ENCODE measurements around the gene ADAMTS4. TPM values are rescaled to one million over a fixed set of nuclear protein-coding genes. Genes with fewer than 3 reads are reported as not detected.

ADAMTS4 gene
- total and polyA plus RNA-seq, 2 of the 4 experiments (the other 2 are of a cell fraction): 0.39 to 0.72 TPM

DNA sequence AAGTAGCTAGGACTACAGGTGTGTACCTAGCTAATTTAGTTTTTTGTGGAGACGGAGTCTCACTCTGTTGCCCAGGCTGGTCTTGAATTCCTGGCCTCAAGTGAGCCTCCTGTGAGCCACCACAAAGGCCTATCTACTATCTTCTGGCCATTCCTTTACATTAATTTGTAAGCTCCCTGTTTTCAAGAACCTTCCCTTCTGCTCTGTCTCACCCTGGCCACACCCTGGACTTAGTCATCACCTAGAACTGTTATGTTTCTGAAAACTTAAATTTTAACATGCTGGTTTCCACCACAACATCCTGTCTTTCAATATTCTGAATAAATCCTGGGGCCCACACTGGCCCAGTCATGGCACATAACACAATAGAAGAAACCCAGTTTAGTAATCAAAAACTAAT, 16.6 kb downstream of the ADAMTS4 start:
- Histone ChIP-seq H4K5ac (ENCODE audit: low read depth, low read length) (no peak overlapping the region; the same call in 1 of the 2 replicates), H3K4ac (ENCODE audit: low read depth, low read length) (peak overlapping the region; percentile 16; the same call in 1 of the 2 replicates), H3K79me1 (ENCODE audit: low read depth in 1 of 2, low read length in 2 of 2) (peaks cover under 1 to 4% of the 10 kb centered on the region in 2 experiments; a peak in 2 of 4 replicates), H4K91ac (ENCODE audit: insufficient read depth, low read depth, low read length) (no peak overlapping the region), H3K36me3 (ENCODE audit: control insufficient read depth, insufficient read depth, low read length) (no peaks in the 10 kb centered on the region), H3K27ac (ENCODE audit: insufficient read depth, low read length) (no peak overlapping the region), H4K8ac (ENCODE audit: low read depth in 2 of 2, low read length in 2 of 2) (peak overlapping the region in 1 of 2 experiments; percentile 11; a peak in 2 of 4 replicates), H2BK120ac (ENCODE audit: low read depth, low read length) (no peak overlapping the region; the same call in 1 of the 2 replicates), H3K9ac (ENCODE audit: low read depth, low read length) (no peak overlapping the region), H3K4me1 (ENCODE audit: control insufficient read depth, insufficient read depth, low read length) (peaks cover 6% of the 10 kb centered on the region), H2BK15ac (ENCODE audit: low read depth, low read length) (no peak overlapping the region), H2AK5ac (ENCODE audit: low read depth, low read length) (no peak overlapping the region), H3K14ac (replicated peaks; ENCODE audit: low read depth, low read length) (0 out of 2 replicates have a peak overlapping the region, but pooled peaks have one; percentile 0), H2AK9ac (replicated peaks; ENCODE audit: low read depth, low read length, poor library complexity) (peak overlapping the region; percentile 88), H3K4me3 (ENCODE audit: insufficient read depth, low read depth, low read length) (no peak overlapping the region), H3K18ac (ENCODE audit: low read depth, low read length) (no peak overlapping the region), H2BK20ac (ENCODE audit: low read depth, low read length) (no peak overlapping the region; the same call in 1 of the 2 replicates), H2AFZ (replicated peaks; ENCODE audit: low read length, poor library complexity) (peak overlapping the region; percentile 71), H4K20me1 (ENCODE audit: insufficient read depth, low read length) (no peaks in the 10 kb centered on the region), H3K27me3 (ENCODE audit: control insufficient read depth, insufficient read depth, low read length) (no peaks in the 10 kb centered on the region), H2BK5ac (ENCODE audit: low read depth, low read length, poor library complexity, severe bottlenecking) (no peak overlapping the region), H3K23ac (ENCODE audit: low read depth, low read length) (no peak overlapping the region), H3K9me1 (ENCODE audit: insufficient read depth, low read length) (0 out of 2 replicates have a peak, but pooled peaks cover 6% of the 10 kb centered on the region), H3K56ac (ENCODE audit: extremely low read depth, insufficient read depth, low read length) (no peak overlapping the region), H3K4me2 (ENCODE audit: low read depth, low read length) (no peak overlapping the region), H3K9me3 (ENCODE audit: control insufficient read depth, insufficient read depth, low read length) (no peaks in the 10 kb centered on the region)
- ChIA-PET POLR2A (ENCODE audit: unreplicated experiment) (no interaction called here), CTCF (interaction anchor here (1.2 to 2.0 kb wide), 2 partner anchors 23 to 43 kb away, joined by 4 read pairs; partner anchors contain the start of gene TOMM40L)
- DNase-seq: peak; percentile 60
- WGBS, 2 experiments (ENCODE audit: extremely low coverage in 2 of 2, insufficient read length in 1 of 2): 100% methylated on average over 1 of the region's 1 CpG; no CpG with 5 or more reads in 1 of the 2 experiments
- no peak for TF ChIP-seq FOS (IDR thresholded peaks at IDR 0.05; ENCODE audit: low read depth, low read length)
- no peak for TF ChIP-seq MAZ (IDR thresholded peaks at IDR 0.05; ENCODE audit: borderline replicate concordance, low read depth, low read length)
- TF ChIP-seq, protein P1, sequence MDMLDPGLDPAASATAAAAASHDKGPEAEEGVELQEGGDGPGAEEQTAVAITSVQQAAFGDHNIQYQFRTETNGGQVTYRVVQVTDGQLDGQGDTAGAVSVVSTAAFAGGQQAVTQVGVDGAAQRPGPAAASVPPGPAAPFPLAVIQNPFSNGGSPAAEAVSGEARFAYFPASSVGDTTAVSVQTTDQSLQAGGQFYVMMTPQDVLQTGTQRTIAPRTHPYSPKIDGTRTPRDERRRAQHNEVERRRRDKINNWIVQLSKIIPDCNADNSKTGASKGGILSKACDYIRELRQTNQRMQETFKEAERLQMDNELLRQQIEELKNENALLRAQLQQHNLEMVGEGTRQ (IDR thresholded peaks at IDR 0.05; ENCODE audit: low read depth, low read length): no peak
- no peak for TF ChIP-seq POLR2A (IDR thresholded peaks at IDR 0.05; ENCODE audit: low read depth, low read length)
- no peak for TF ChIP-seq SMC3 (IDR thresholded peaks at IDR 0.05; ENCODE audit: low read depth, low read length)
- no peak for TF ChIP-seq RFX5 (IDR thresholded peaks at IDR 0.05; ENCODE audit: low read depth, low read length)
- TF ChIP-seq NFE2L2 (IDR thresholded peaks at IDR 0.05; ENCODE audit: low read depth, low read length): no peak
- TF ChIP-seq CEBPB (IDR thresholded peaks at IDR 0.05; ENCODE audit: low read depth, low read length): no peak
- TF ChIP-seq RCOR1 (IDR thresholded peaks at IDR 0.05; ENCODE audit: insufficient replicate concordance, low read length): no peak
- TF ChIP-seq, protein P2, sequence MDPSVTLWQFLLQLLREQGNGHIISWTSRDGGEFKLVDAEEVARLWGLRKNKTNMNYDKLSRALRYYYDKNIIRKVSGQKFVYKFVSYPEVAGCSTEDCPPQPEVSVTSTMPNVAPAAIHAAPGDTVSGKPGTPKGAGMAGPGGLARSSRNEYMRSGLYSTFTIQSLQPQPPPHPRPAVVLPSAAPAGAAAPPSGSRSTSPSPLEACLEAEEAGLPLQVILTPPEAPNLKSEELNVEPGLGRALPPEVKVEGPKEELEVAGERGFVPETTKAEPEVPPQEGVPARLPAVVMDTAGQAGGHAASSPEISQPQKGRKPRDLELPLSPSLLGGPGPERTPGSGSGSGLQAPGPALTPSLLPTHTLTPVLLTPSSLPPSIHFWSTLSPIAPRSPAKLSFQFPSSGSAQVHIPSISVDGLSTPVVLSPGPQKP (IDR thresholded peaks at IDR 0.05; ENCODE audit: borderline replicate concordance, low read depth, low read length): no peak
- no peak for TF ChIP-seq BHLHE40 (IDR thresholded peaks at IDR 0.05; ENCODE audit: low read depth, low read length)
- TF ChIP-seq, protein P3, sequence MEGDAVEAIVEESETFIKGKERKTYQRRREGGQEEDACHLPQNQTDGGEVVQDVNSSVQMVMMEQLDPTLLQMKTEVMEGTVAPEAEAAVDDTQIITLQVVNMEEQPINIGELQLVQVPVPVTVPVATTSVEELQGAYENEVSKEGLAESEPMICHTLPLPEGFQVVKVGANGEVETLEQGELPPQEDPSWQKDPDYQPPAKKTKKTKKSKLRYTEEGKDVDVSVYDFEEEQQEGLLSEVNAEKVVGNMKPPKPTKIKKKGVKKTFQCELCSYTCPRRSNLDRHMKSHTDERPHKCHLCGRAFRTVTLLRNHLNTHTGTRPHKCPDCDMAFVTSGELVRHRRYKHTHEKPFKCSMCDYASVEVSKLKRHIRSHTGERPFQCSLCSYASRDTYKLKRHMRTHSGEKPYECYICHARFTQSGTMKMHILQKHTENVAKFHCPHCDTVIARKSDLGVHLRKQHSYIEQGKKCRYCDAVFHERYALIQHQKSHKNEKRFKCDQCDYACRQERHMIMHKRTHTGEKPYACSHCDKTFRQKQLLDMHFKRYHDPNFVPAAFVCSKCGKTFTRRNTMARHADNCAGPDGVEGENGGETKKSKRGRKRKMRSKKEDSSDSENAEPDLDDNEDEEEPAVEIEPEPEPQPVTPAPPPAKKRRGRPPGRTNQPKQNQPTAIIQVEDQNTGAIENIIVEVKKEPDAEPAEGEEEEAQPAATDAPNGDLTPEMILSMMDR (conservative IDR thresholded peaks at IDR 0.05; ENCODE audit: low read depth, low read length): no peak
- no peak for TF ChIP-seq CHD1 (IDR thresholded peaks at IDR 0.05; ENCODE audit: low read depth, low read length)
- no peak for TF ChIP-seq MXI1 (IDR thresholded peaks at IDR 0.05; ENCODE audit: borderline replicate concordance, low read depth, low read length)
- no peak for TF ChIP-seq MAFK (IDR thresholded peaks at IDR 0.05; ENCODE audit: low read depth, low read length)
- no peak for TF ChIP-seq RAD21 (IDR thresholded peaks at IDR 0.05; ENCODE audit: low read length)
- dilution Hi-C loops (cut with HindIII; ENCODE audit: low sequenced_read_pairs, unreplicated experiment): no loop called here
- intact Hi-C loops (cut with micrococcal nuclease): no loop called here
- in situ Hi-C loops (cut with MboI; ENCODE audit: low sequenced_read_pairs): no loop called here
- BruUV-seq (replicated peaks): no TSS peak
- ATAC-seq (ENCODE audit: low read depth): no peak

Data from IMR-90 (cell line).